Prostate gland (tissue), 2 donors: ENCODE measurements around the gene E2F4. TPM values are rescaled to one million over a fixed set of nuclear protein-coding genes. Genes with fewer than 3 reads are reported as not detected.

Experiments
- DNase-seq: peaks from one replicate; pipeline ENCODE4 v3.0.0-alpha.2; 2019; ENCODE audit warnings: low spot score
- H3K27ac ChIP-seq, 2 donors: fragments of 200-600 bp; sonication (generic); 2 replicates each; pipeline ENCODE4 v1.5.1; 2017 to 2019
- H3K27me3 ChIP-seq: fragments of 200-600 bp; sonication (generic); replicated peaks from 2 replicates; pipeline ENCODE4 v1.5.1; 2019; ENCODE audit not compliant: insufficient read depth
- H3K36me3 ChIP-seq, 2 donors: fragments of 200-600 bp; sonication (generic); 1 replicate in 1 of 2; 2 replicates in 1 of 2; pipeline versions ENCODE4 v1.5.1 to v1.8.1; 2017 to 2019
- H3K4me1 ChIP-seq: fragments of 200-600 bp; sonication (generic); replicated peaks from 2 replicates; pipeline ENCODE4 v1.5.1; 2019
- H3K4me3 ChIP-seq, 2 donors: fragments of 200-600 bp; sonication (generic); 2 replicates each; pipeline ENCODE4 v1.5.1; 2017 to 2019
- H3K9me3 ChIP-seq: fragments of 200-600 bp; sonication (generic); 2 replicates; pipeline ENCODE4 v1.5.1; 2017
- POLR2A ChIP-seq: fragments of 450-650 bp; IDR thresholded peaks from one replicate; pipeline ENCODE4 v1.6.1; 2016; ENCODE audit warnings: antibody characterized with exemption, mild to moderate bottlenecking
- POLR2AphosphoS5 ChIP-seq: sonication (generic); formaldehyde crosslinking; IDR thresholded peaks from one replicate; pipeline ENCODE4 v1.6.1; 2017; ENCODE audit warnings: antibody characterized with exemption
- WGBS: methylation state at CpG from one replicate; pipeline ENCODE4 v1.1.5; 2018; 5-methylcytosine and 5-hydroxymethylcytosine counted together
- intact Hi-C: fragments of 100-400 bp; cut with DNase I; formaldehyde crosslinking; loops from one replicate; pipeline ENCODE4 v1.14.2; 2022
- total RNA-seq, 2 donors: library from RNA; depleted of rRNA; stranded (reverse); fragments of >200 nt; gene quantifications; one replicate each; pipeline ENCODE4 v1.1.0, GENCODE V29; 2016
- TF ChIP-seq, protein P1 (sequence below), 4 experiments: fragments of 200-600 bp in 2 of 4; fragments of 450-650 bp in 2 of 4; sonication (generic) in 2 of 4; IDR thresholded peaks; 1 replicate in 3 of 4; 2 replicates in 1 of 4; pipeline ENCODE4 v1.5.1; 2016 to 2019; ENCODE audit warnings: antibody characterized with exemption in 4 of 4, mild to moderate bottlenecking in 2 of 4, moderate library complexity in 2 of 4

E2F4 gene
- total RNA-seq, 2 donors from 2014 or later: 91.6 to 105 TPM

DNA sequence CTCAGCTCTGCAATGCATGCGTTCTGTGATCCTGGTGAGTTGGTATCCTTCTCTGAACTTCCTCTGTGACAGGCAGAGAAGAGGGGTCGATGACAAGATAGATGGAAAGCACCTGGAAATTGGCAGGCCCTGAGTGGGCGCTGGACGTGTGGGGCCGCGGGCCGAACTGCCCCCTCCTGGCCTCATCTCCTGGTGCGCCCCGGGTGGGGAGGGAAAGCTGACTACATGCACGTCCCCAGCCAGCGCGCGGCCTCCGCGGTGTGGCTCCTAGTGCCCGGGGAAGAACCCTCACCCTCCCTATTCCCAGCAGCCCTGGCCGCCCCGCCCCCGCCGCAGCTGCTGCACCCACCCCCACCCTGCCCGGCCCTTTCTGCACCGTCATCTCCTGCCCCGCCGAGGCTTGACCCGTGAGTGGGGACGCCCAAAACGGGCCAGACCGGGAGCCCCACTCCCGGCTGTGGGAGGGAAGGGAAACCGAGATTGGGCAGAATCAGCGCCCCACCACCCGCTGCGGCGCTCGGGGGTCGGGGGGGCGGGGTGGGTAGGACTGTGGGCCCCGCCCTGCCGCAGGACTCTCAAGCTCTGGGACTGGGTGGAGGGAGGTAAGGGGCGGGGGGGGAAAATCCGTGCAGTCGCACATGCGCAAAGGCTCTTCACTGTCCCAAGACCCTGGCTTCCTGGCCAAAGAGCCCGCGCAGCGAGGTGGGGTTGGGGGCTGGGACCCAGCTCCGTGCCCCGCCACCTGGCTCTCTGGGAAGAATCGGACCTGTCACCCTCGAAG, 21.6 kb upstream of the E2F4 start, which contains the start of gene NOL3:
TSS of gene NOL3 (plus strand) at position 371 of the 781 bp plus-strand sequence.
- peak; percentile 87 for DNase-seq
- no peaks in the 10 kb centered on the region for H3K36me3 ChIP-seq
- WGBS: 2% methylated on average over 37 of the region's 50 CpGs
- no peaks in the 10 kb centered on the region for H3K27me3 ChIP-seq
- intact Hi-C loops: no loop called here
- peak within 1 kb of the TSS; percentile 93 to 96 for H3K27ac ChIP-seq
- H3K4me3 ChIP-seq: peak within 1 kb of the TSS; percentile 42 to 55
- no peaks in the 10 kb centered on the region for H3K9me3 ChIP-seq
- H3K4me1 ChIP-seq: peaks cover 17% of the 10 kb centered on the region
- TF ChIP-seq, protein P1, sequence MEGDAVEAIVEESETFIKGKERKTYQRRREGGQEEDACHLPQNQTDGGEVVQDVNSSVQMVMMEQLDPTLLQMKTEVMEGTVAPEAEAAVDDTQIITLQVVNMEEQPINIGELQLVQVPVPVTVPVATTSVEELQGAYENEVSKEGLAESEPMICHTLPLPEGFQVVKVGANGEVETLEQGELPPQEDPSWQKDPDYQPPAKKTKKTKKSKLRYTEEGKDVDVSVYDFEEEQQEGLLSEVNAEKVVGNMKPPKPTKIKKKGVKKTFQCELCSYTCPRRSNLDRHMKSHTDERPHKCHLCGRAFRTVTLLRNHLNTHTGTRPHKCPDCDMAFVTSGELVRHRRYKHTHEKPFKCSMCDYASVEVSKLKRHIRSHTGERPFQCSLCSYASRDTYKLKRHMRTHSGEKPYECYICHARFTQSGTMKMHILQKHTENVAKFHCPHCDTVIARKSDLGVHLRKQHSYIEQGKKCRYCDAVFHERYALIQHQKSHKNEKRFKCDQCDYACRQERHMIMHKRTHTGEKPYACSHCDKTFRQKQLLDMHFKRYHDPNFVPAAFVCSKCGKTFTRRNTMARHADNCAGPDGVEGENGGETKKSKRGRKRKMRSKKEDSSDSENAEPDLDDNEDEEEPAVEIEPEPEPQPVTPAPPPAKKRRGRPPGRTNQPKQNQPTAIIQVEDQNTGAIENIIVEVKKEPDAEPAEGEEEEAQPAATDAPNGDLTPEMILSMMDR (IDR thresholded peaks at IDR 0.05): peak in 2 of 4 experiments; percentile 31 to 33
- TF ChIP-seq POLR2AphosphoS5: no peak
- peak; percentile 75 for TF ChIP-seq POLR2A

DNA sequence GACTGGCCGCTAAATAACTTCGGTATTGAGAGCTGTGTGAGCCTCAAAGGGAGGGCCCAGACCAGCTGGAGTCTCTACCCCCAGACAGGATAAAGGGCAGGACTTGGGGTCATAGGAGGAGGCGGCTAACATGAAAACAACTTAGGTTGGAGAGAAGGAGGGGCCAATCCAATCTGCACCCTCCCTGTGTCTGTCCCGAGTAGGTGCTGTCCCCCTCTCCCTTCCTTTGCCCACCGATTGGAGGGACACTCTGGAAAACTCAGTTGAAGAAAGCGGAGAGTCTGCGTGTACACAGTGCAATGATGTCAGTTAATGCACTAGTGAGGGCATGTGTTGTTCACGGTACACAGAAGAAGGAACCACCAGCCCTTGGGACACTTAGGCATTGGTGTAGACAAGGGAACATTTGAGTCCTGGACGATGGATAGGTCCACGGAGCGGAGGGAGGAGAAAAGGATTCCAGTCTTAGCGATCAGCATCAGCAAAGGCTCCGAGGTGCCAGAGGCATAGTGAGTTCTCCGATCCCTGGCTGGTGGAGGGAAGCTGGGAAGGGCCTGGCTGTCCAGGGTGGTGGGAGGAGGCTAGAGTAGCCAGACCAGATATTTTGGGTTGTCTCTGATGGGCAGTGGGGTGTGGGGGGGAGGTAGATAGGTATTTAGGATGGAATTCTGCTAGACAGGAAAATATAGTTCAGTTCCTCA, 20.9 kb upstream of the E2F4 start:
- H3K9me3 ChIP-seq: no peaks in the 10 kb centered on the region
- H3K27me3 ChIP-seq: no peaks in the 10 kb centered on the region
- H3K4me3 ChIP-seq: peak overlapping the region; percentile 42 to 55
- TF ChIP-seq, protein P1 (IDR thresholded peaks at IDR 0.05): no peak
- TF ChIP-seq POLR2A (no peak), POLR2AphosphoS5 (no peak)
- WGBS: 36% methylated on average over 14 of the region's 14 CpGs
- H3K36me3 ChIP-seq: no peaks in the 10 kb centered on the region
- peak overlapping the region; percentile 93 to 96 for H3K27ac ChIP-seq
- peaks cover 18% of the 10 kb centered on the region for H3K4me1 ChIP-seq
- no peak for DNase-seq
- intact Hi-C loops: no loop called here

DNA sequence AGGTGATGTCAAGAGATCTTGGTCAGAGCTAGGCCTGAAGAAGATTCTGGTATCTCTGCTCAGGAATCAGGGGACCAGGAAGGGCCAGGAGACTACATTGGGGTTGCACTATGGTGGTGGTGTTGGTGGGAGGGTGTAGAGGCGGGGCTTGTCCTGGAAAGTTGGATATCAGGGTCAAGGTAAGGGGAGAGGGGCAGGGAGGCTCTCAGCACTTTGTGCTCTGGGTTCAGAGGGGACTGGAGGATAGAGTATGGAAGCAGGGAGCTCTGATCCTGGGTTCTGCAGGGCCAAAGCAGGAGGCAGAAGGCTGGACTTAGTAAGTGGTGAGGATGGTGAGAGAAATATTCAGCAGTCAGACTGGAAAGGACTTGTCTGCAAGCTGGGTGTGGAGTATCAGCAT, 18.6 kb upstream of the E2F4 start:
- Histone ChIP-seq H3K36me3 (no peaks in the 10 kb centered on the region), H3K9me3 (no peaks in the 10 kb centered on the region), H3K4me3 (peak overlapping the region; percentile 26 to 38), H3K27ac (peak overlapping the region; percentile 90 to 96), H3K27me3 (no peaks in the 10 kb centered on the region), H3K4me1 (peaks cover 25% of the 10 kb centered on the region)
- no peak for DNase-seq
- intact Hi-C loops: no loop called here
- 89% methylated on average over 1 of the region's 1 CpG for WGBS
- no peak for TF ChIP-seq POLR2AphosphoS5
- no peak for TF ChIP-seq POLR2A
- TF ChIP-seq, protein P1 (IDR thresholded peaks at IDR 0.05): no peak

DNA sequence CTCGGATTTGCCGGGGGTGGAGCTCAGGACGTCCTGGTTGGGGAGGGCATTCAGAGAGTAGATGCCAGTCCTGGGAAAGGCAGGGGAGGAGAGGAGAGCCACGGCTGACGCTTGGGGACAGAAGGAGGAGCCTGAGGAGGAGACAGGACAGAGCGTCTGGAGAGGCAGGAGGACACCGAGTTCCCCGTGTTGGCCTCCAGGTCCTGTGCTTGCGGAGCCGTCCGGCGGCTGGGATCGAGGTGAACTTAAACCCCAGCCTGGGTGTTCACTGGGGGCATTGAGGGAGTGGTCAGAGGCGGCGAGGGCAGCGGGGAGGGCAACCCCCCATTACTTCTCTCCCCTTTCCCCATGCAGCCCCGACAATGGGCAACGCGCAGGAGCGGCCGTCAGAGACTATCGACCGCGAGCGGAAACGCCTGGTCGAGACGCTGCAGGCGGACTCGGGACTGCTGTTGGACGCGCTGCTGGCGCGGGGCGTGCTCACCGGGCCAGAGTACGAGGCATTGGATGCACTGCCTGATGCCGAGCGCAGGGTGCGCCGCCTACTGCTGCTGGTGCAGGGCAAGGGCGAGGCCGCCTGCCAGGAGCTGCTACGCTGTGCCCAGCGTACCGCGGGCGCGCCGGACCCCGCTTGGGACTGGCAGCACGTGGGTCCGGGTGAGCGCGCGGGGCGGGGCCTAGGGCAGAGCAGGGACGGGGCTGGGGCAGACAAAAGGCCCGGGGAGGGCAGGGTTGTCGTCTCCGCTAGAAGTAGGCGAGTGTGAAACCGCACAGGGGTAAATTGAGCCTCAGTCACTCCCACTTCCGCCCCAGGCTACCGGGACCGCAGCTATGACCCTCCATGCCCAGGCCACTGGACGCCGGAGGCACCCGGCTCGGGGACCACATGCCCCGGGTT, 17.9 kb upstream of the E2F4 start:
- H3K4me3 ChIP-seq: peak overlapping the region; percentile 26 to 38
- peak; percentile 88 for DNase-seq
- TF ChIP-seq POLR2AphosphoS5 (peak; percentile 75), POLR2A (peak; percentile 67)
- TF ChIP-seq, protein P1 (IDR thresholded peaks at IDR 0.05): peak in 3 of 4 experiments; percentile 29 to 61 (median 51)
- no peaks in the 10 kb centered on the region for H3K27me3 ChIP-seq
- peaks cover 24% of the 10 kb centered on the region for H3K4me1 ChIP-seq
- intact Hi-C loops: no loop called here
- WGBS: 2% methylated on average over 47 of the region's 71 CpGs
- H3K27ac ChIP-seq: peak overlapping the region; percentile 90 to 96
- H3K36me3 ChIP-seq: no peaks in the 10 kb centered on the region
- H3K9me3 ChIP-seq: no peaks in the 10 kb centered on the region
